HepG2 (cell line): ENCODE results near the gene PDLIM5. TPM values are rescaled to one million over a fixed set of nuclear protein-coding genes. Genes with fewer than 3 reads are reported as not detected.

Source experiments
- ATAC-seq: fragments of 200-7000 bp; cut with Tn5 transposase; 3 replicates; pipeline ENCODE4 v1.9.1; 2020; ENCODE audit warnings: mild to moderate bottlenecking, moderate library complexity
- BruUV-seq: library from RNA; stranded (reverse); fragments of 400-500 nt; replicated peaks from 2 replicates; lab custom pipeline; 2021; lab: Mats Ljungman, UMichigan
- CTCF ChIA-PET: fragments of 300-600 bp; formaldehyde crosslinking; extraction: SDS; loops from one replicate; lab custom pipeline; 2021; ENCODE audit warnings: low total read pairs, inconsistent platforms, low intra/inter-chr PET ratio; lab: Yijun Ruan, JAX
- POLR2A ChIA-PET: fragments of 350-600 bp; sonication (Branson Sonifier 250); formaldehyde crosslinking; loops from one replicate; lab custom pipeline; 2020; ENCODE audit warnings: antibody characterized with exemption, inconsistent platforms; lab: Yijun Ruan, JAX
- DNase-seq: peaks from one replicate; pipeline ENCODE4 v3.0.0-alpha.2; 2015; ENCODE audit warnings: low spot score
- FAIRE-seq: peaks from 3 replicates; lab custom pipeline; 2011; peaks lifted over from hg19 to GRCh38; lab: Jason Lieb, UNC
- H2AFZ ChIP-seq: one replicate; pipeline ENCODE4 v1.6.1; 2011; ENCODE audit warnings: low read length, inconsistent platforms
- H3K27ac ChIP-seq: fragments of 300-600 bp; 3 replicates; pipeline ENCODE4 v1.8.0; 2011; ENCODE audit warnings: mixed run types, mild to moderate bottlenecking, mixed read lengths, low read length, inconsistent platforms; ENCODE audit not compliant: insufficient read depth; ENCODE audit errors: extremely low read length
- H3K27me3 ChIP-seq, 2 experiments: fragments of 200-600 bp in 1 of 2; 2 replicates in 1 of 2; 3 replicates in 1 of 2; pipeline versions ENCODE4 v1.6.0 to v1.8.0; 2011; ENCODE audit warnings: low read length in 2 of 2, mild to moderate bottlenecking in 2 of 2, moderate library complexity in 2 of 2, inconsistent platforms in 1 of 2; ENCODE audit not compliant: insufficient read depth in 2 of 2, control insufficient read depth in 1 of 2
- H3K36me3 ChIP-seq, 2 experiments: fragments of 200-600 bp in 1 of 2; replicated peaks in 1 of 2; 2 replicates in 1 of 2; 3 replicates in 1 of 2; pipeline versions ENCODE4 v1.5.1 to v1.8.0; 2011; ENCODE audit warnings: low read length in 2 of 2, inconsistent platforms in 1 of 2; ENCODE audit not compliant: insufficient read depth in 2 of 2, control insufficient read depth in 1 of 2
- H3K4me1 ChIP-seq: 2 replicates; pipeline ENCODE4 v1.5.1; 2012; ENCODE audit warnings: low read length, inconsistent platforms; ENCODE audit not compliant: insufficient read depth
- H3K4me2 ChIP-seq: 2 replicates; pipeline ENCODE4 v1.6.0; 2011; ENCODE audit warnings: low read depth, low read length, inconsistent platforms
- H3K4me3 ChIP-seq, 3 experiments: fragments of 200-600 bp in 1 of 3; sonication (generic), shearing (Covaris generic) in 1 of 3; replicated peaks in 1 of 3; 2 replicates each; pipeline ENCODE4 v1.5.1; 2011 to 2016; ENCODE audit warnings: low read length in 3 of 3, inconsistent platforms in 2 of 3, low read depth in 2 of 3, mild to moderate bottlenecking in 2 of 3, control low read depth in 1 of 3, mixed read lengths in 1 of 3; ENCODE audit not compliant: insufficient read depth in 1 of 3
- H3K79me2 ChIP-seq: one replicate; pipeline ENCODE4 v1.6.1; 2011; ENCODE audit warnings: low read length, inconsistent platforms; ENCODE audit not compliant: insufficient read depth
- H3K9ac ChIP-seq: 2 replicates; pipeline ENCODE4 v1.6.0; 2011; ENCODE audit warnings: mild to moderate bottlenecking, low read depth, low read length, inconsistent platforms; ENCODE audit not compliant: insufficient read depth
- H3K9me3 ChIP-seq: 2 replicates; pipeline ENCODE4 v1.5.1; 2012; ENCODE audit warnings: mild to moderate bottlenecking, low read length
- H4K20me1 ChIP-seq: 2 replicates; pipeline ENCODE4 v1.6.0; 2011; ENCODE audit warnings: inconsistent platforms, mild to moderate bottlenecking, low read length, moderate library complexity; ENCODE audit not compliant: insufficient read depth
- PAX8 ChIP-seq: sonication (generic); formaldehyde crosslinking; IDR thresholded peaks from 2 replicates; pipeline ENCODE4 v1.8.0; 2022; ENCODE audit warnings: mild to moderate bottlenecking, missing genetic modification reagents, borderline replicate concordance
- REL ChIP-seq: sonication (generic); formaldehyde crosslinking; conservative IDR thresholded peaks from 2 replicates; pipeline ENCODE4 v1.8.0; 2022; ENCODE audit warnings: mild to moderate bottlenecking, missing genetic modification reagents, moderate library complexity
- SAFB2 ChIP-seq: sonication (generic); formaldehyde crosslinking; IDR thresholded peaks from 2 replicates; pipeline ENCODE4 v1.5.1; 2020; ENCODE audit warnings: missing genetic modification reagents, low read depth, mild to moderate bottlenecking, borderline replicate concordance
- TAF1 ChIP-seq: sonication (generic); formaldehyde crosslinking; IDR thresholded peaks from 2 replicates; pipeline ENCODE4 v1.4.0; 2020; ENCODE audit warnings: missing genetic modification reagents
- THYN1 ChIP-seq: sonication (generic); formaldehyde crosslinking; IDR thresholded peaks from 2 replicates; pipeline ENCODE4 v1.8.1; 2023; ENCODE audit warnings: low read depth, mild to moderate bottlenecking, moderate library complexity, missing genetic modification reagents, borderline replicate concordance
- ZNF432 ChIP-seq: sonication (generic); formaldehyde crosslinking; IDR thresholded peaks from 2 replicates; pipeline ENCODE4 v1.5.0; 2020; ENCODE audit warnings: missing genetic modification reagents, mild to moderate bottlenecking, borderline replicate concordance
- ZNF777 ChIP-seq: sonication (generic); formaldehyde crosslinking; IDR thresholded peaks from 2 replicates; pipeline ENCODE4 v1.4.0; 2020; ENCODE audit warnings: missing genetic modification reagents
- ZNF790 ChIP-seq: sonication (generic); formaldehyde crosslinking; IDR thresholded peaks from 2 replicates; pipeline ENCODE4 v1.8.0; 2022; ENCODE audit warnings: missing genetic modification reagents, mild to moderate bottlenecking, borderline replicate concordance
- ZSCAN20 ChIP-seq: sonication (generic); formaldehyde crosslinking; IDR thresholded peaks from 2 replicates; pipeline ENCODE4 v1.4.0; 2020; ENCODE audit warnings: missing genetic modification reagents, mild to moderate bottlenecking, borderline replicate concordance
- WGBS: methylation state at CpG from one replicate; pipeline ENCODE4 v1.1.6; 2017; ENCODE audit warnings: low lambda C conversion rate; 5-methylcytosine and 5-hydroxymethylcytosine counted together
- in situ Hi-C: cut with HindIII; loops from 2 replicates; pipeline ENCODE4 v1.10.0; 2017; ENCODE audit warnings: low pct_unique_long_range_greater_than_20kb; ENCODE audit not compliant: extremely low pct_ligation_motif_present
- intact Hi-C: fragments of 100-400 bp; cut with micrococcal nuclease; formaldehyde crosslinking; loops from one replicate; pipeline ENCODE4 v1.10.0; 2022; ENCODE audit not compliant: unreplicated experiment
- polyA plus RNA-seq, 8 experiments: library from polyadenylated mRNA; depleted of rRNA in 3 of 8; stranded (reverse) in 7 of 8; unstranded in 1 of 8; fragments of >200 nt; fragmentation: Illumina TruSeq in 4 of 8; extraction: Trizol in 4 of 8; gene quantifications; 2 replicates each; pipeline versions ENCODE4 v1.2.1 to v1.2.3, GENCODE V29; 2011 to 2016; ENCODE audit warnings: low read depth in 4 of 8, missing spikeins in 1 of 8, mixed read lengths in 1 of 8; ENCODE audit not compliant: insufficient read depth in 1 of 8
- total RNA-seq, 5 experiments: library from RNA; depleted of rRNA; stranded (reverse); fragments of >200 nt; fragmentation: Illumina TruSeq; extraction: Trizol; gene quantifications; 2 replicates each; pipeline ENCODE4 v1.2.3, GENCODE V29; 2016; ENCODE audit warnings: low read depth in 1 of 5

The PDLIM5 gene
- total and polyA plus RNA-seq, 2 of the 13 experiments (the other 11 are each of a cell fraction or from before 2014, with no cell fraction given): 52.8 to 119 TPM

- no peak for TF ChIP-seq THYN1
- TF ChIP-seq SAFB2 (CRISPR knock-in tag): no peak
Observed at GRCh38 chr4:94577136-94577535, 125.4 kb downstream of the PDLIM5 start (continued).

GRCh38 chr4:94578195-94578594 is 126.5 kb downstream of the PDLIM5 start:
- BruUV-seq: no TSS peak
- H3K27ac ChIP-seq: no peak overlapping the region
- no peaks in the 10 kb centered on the region for H3K4me1 ChIP-seq
- no peak overlapping the region for H2AFZ ChIP-seq
- no peaks in the 10 kb centered on the region for H4K20me1 ChIP-seq
- intact Hi-C loops (no loop called here), in situ Hi-C loops (loop anchor here (25.0 kb wide), 1 partner anchor 791 kb away; no protein-coding TSS in a partner anchor)
- ATAC-seq (no peak), FAIRE-seq (no peak), DNase-seq (no peak)
- POLR2A ChIA-PET: no interaction called here
- H3K4me2 ChIP-seq: no peak overlapping the region
- H3K9ac ChIP-seq: no peak overlapping the region
- CTCF ChIA-PET: no interaction called here
- no peaks in the 10 kb centered on the region for H3K9me3 ChIP-seq
- 100% methylated on average over 2 of the region's 2 CpGs for WGBS
- no peaks in the 10 kb centered on the region for H3K27me3 ChIP-seq
- peaks cover 8 to 17% of the 10 kb centered on the region in 2 experiments; a peak in 4 of 5 replicates for H3K36me3 ChIP-seq
- H3K4me3 ChIP-seq: no peak overlapping the region
- no peaks in the 10 kb centered on the region for H3K79me2 ChIP-seq
- TF ChIP-seq ZNF790 (CRISPR knock-in tag): no peak
- TF ChIP-seq ZSCAN20 (CRISPR knock-in tag): no peak
- no peak for TF ChIP-seq TAF1 (CRISPR knock-in tag)
- no peak for TF ChIP-seq ZNF432
- TF ChIP-seq ZNF777 (CRISPR knock-in tag): no peak
- no peak for TF ChIP-seq PAX8 (CRISPR knock-in tag)
- no peak for TF ChIP-seq REL
